Effector memory CD4-positive, alpha-beta T cell (primary cell): Measurements from ENCODE around the gene AKAP13.

Experiments used
- DNase-seq, 3 donors: peaks; one replicate each; pipeline ENCODE4 v3.0.0-alpha.2; 2020
- H3K27ac ChIP-seq: 2 replicates; pipeline ENCODE4 v1.7.0; 2013; ENCODE audit warnings: mild to moderate bottlenecking, low read length, moderate library complexity; ENCODE audit not compliant: insufficient read depth, poor library complexity, severe bottlenecking
- H3K27me3 ChIP-seq: replicated peaks from 2 replicates; pipeline ENCODE4 v1.7.0; 2013; ENCODE audit warnings: mild to moderate bottlenecking, low read length; ENCODE audit not compliant: insufficient read depth, control insufficient read depth, poor library complexity, severe bottlenecking
- H3K36me3 ChIP-seq: 2 replicates; pipeline ENCODE4 v1.7.0; 2013; ENCODE audit warnings: mild to moderate bottlenecking, low read length, moderate library complexity; ENCODE audit not compliant: control insufficient read depth, insufficient read depth
- H3K4me1 ChIP-seq: 2 replicates; pipeline ENCODE4 v1.7.0; 2013; ENCODE audit warnings: low read length, mild to moderate bottlenecking; ENCODE audit not compliant: control insufficient read depth, insufficient read depth, poor library complexity, severe bottlenecking
- H3K4me3 ChIP-seq: 2 replicates; pipeline ENCODE4 v1.7.0; 2013; ENCODE audit warnings: low read length, low read depth, mild to moderate bottlenecking; ENCODE audit not compliant: insufficient read depth, poor library complexity, severe bottlenecking
- H3K9me3 ChIP-seq: 2 replicates; pipeline ENCODE4 v1.7.0; 2013; ENCODE audit warnings: mild to moderate bottlenecking, low read length, moderate library complexity; ENCODE audit not compliant: control insufficient read depth

The AKAP13 gene

DNA sequence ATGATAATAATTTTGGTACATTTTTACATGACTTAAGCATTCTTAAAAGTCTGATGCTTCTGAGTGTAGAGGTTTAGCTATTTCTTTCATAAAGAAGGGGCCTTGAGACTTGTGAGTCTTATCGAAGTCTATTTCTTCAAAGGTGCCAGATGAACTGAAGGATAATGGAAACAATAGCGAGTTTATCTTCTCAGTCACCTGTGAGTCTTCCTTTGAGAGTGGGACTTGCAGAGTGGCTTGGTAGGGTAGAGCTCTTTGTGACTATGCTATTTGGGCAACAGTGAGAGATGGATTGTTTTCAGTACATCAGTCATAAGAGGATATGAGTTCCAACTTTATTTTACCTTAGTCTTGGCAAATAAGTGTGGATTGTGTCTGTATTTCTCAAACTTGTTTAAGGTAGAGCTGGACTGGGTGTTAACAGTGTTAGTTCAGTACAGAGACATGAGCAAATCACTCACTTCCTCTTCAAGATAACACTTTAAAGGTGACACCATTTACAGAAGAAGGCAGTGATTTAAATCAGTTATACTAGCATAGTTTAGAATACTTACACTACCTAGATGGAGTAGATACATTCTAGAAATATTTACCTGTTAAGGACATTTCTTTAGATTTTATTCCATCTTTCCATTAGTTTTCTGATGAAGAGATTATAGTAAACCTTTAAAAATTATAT lies 3.2 kb downstream of the AKAP13 start:
- no peak overlapping the region for H3K4me3 ChIP-seq
- H3K4me1 ChIP-seq: peaks cover 13% of the 10 kb centered on the region
- H3K27ac ChIP-seq: no peak overlapping the region
- H3K27me3 ChIP-seq: no peaks in the 10 kb centered on the region
- H3K9me3 ChIP-seq: no peaks in the 10 kb centered on the region
- DNase-seq: no peak
- no peaks in the 10 kb centered on the region for H3K36me3 ChIP-seq

DNA sequence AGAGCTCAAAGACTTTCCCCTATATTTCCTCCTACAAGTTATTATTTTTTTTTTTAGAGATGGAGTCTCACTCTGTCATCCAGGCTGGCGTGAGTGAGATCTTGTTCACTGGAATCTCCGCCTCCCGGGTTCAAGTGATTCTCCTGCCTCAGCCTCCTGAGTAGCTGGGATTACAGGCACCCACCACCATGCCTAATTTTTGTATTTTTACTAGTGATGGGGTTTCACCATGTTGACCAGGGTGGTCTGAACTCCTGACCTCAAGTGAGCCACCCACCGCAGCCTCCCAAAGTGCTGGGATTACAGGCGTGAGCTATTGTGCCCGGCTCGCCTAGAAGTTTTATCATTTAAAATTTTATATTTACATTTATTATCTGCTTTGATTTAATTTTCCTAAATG lies 5.9 kb downstream of the AKAP13 start:
- H3K27ac ChIP-seq: no peak overlapping the region
- no peaks in the 10 kb centered on the region for H3K27me3 ChIP-seq
- no peak overlapping the region for H3K4me3 ChIP-seq
- no peak for DNase-seq
- peaks cover 9% of the 10 kb centered on the region for H3K4me1 ChIP-seq
- H3K36me3 ChIP-seq: no peaks in the 10 kb centered on the region
- no peaks in the 10 kb centered on the region for H3K9me3 ChIP-seq

DNA sequence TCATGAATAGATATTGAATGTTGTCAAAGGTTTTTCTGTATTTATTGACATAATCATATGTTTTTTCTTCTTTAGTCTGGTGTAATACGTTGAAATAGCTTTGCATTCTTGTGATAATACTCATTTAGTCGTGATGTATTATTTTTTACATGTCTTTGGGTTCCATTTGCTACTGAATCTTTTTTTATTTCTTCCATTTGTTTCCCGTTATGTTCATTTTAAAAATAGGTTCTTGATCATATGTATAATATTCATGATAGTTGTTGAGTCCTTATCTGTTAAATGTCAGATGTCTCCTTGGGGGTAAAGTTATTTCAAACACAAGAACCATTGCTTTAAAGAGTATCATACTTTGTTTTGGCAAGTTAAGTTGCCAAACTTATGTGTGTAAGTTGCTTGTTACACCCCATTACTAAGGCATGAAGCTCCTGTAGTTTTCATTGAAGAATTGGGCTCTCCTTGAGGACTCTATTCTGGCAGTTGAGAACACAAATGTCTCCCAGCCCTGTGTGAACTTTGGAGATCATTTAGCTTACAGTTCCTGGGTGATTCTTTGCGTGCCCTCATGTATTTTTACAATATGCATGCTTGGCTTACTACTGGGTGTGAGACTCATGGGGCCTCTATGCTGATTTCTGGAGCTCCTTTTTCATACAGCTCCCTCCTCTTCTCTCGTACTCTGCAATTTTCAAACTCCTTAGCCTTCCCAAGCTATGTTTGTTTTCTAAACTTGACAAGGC lies 8.3 kb downstream of the AKAP13 start:
- Histone ChIP-seq H3K4me1 (peaks cover 3% of the 10 kb centered on the region), H3K27ac (no peak overlapping the region)

GRCh38 chr15:85389306-85389650 lies 8.9 kb downstream of the AKAP13 start:
- H3K27ac ChIP-seq: no peak overlapping the region
- H3K36me3 ChIP-seq: no peaks in the 10 kb centered on the region
- no peaks in the 10 kb centered on the region for H3K27me3 ChIP-seq
- no peak overlapping the region for H3K4me3 ChIP-seq
- peaks cover 3% of the 10 kb centered on the region for H3K4me1 ChIP-seq
- DNase-seq: no peak
- no peaks in the 10 kb centered on the region for H3K9me3 ChIP-seq

More for the DNA sequence above, 8.3 kb downstream of the AKAP13 start:
- DNase-seq: no peak
- no peaks in the 10 kb centered on the region for H3K36me3 ChIP-seq
- H3K9me3 ChIP-seq: no peaks in the 10 kb centered on the region
- no peak overlapping the region for H3K4me3 ChIP-seq
- H3K27me3 ChIP-seq: no peaks in the 10 kb centered on the region

GRCh38 chr15:85389772-85390171 lies 9.4 kb downstream of the AKAP13 start:
- no peaks in the 10 kb centered on the region for H3K9me3 ChIP-seq
- H3K36me3 ChIP-seq: no peaks in the 10 kb centered on the region
- no peak for DNase-seq
- H3K4me1 ChIP-seq: peaks cover 3% of the 10 kb centered on the region
- H3K4me3 ChIP-seq: no peak overlapping the region
- no peak overlapping the region for H3K27ac ChIP-seq
- no peaks in the 10 kb centered on the region for H3K27me3 ChIP-seq

DNA sequence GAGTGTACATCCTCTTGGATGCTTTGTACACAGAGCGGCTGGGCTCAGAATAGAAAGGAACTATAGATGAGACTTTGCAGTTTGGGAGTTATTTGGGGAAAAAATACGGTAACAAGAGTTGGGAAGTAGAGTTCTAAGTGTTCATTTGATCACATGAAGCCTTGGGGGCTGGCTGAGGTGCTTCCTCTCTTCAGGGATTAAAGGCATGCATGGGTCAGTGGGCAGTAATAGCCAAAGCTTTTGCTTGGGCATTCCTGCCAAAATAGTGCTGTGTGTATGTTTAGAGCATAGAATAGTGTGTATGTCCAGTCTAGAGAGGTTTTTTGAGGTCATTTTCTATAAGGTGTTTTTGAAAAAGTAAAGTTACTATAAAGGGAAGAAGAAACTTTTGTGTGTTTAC lies 12.8 kb downstream of the AKAP13 start:
- DNase-seq: no peak
- Histone ChIP-seq H3K4me1 (peaks cover 3% of the 10 kb centered on the region), H3K27me3 (no peaks in the 10 kb centered on the region), H3K27ac (no peak overlapping the region), H3K36me3 (no peaks in the 10 kb centered on the region), H3K4me3 (no peak overlapping the region), H3K9me3 (no peaks in the 10 kb centered on the region)

DNA sequence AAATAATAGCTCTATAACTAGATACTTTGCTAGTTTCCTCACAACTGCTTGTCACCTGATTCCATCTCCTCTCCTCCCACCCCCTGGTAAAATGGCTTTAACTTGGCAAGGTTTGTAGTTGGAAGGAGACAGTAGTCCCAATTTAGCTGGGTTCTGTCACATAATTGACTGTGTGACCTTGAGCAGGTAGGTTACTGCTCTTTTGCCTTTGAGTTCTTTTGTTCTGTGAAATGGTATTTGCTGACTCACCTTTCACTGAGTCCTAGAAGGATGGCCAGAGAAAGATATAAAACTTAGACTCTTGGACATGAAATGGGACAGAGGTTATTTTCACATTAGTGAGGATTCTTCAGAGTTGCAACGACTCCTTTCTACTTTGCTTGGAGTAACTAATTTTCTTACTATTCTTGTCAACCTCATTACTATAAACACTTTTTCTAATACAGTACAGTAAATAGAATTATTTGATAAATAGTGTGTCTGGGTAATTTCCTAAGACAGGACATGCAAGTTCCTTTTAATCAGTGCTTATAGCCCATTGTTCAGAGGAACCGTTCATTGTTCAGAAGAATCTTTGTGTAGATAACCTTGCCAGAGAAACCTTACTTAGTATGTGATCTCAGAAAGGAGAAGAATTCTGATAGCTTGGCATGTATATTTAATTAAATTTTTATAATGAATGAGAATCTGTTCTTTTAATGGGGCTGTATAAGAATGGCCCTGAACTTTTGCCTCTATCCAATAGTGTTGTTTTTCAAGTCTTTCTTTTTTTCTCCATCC lies 14.3 kb downstream of the AKAP13 start:
- peaks cover 3% of the 10 kb centered on the region for H3K4me1 ChIP-seq

DNA sequence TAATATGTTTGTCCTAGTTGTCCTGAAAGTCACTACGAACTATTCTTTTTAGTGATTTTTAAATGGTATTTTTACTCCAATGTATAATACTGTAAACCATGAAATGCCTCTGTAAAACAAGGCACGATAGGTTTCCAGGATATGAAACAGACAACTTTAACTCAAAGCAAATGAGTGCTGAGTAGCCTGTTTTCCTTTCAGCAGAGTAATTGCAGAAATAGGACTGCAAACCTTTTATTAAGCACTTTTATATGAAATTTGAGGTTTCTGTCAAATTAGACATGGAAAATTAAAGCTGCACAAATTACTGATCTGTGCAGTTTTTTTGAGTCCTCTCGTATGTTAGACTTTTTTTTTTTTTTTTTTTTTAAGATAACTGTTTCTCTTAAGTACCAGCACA lies 16.2 kb downstream of the AKAP13 start:
- Histone ChIP-seq H3K36me3 (no peaks in the 10 kb centered on the region), H3K27ac (no peak overlapping the region), H3K4me1 (peaks cover 9% of the 10 kb centered on the region), H3K9me3 (no peaks in the 10 kb centered on the region), H3K27me3 (no peaks in the 10 kb centered on the region), H3K4me3 (no peak overlapping the region)
- no peak for DNase-seq

More for the DNA sequence above, 14.3 kb downstream of the AKAP13 start:
- no peaks in the 10 kb centered on the region for H3K27me3 ChIP-seq
- H3K27ac ChIP-seq: no peak overlapping the region
- no peaks in the 10 kb centered on the region for H3K9me3 ChIP-seq
- H3K4me3 ChIP-seq: no peak overlapping the region
- DNase-seq: no peak
- no peaks in the 10 kb centered on the region for H3K36me3 ChIP-seq

- H3K4me3 ChIP-seq: no peak overlapping the region
- no peaks in the 10 kb centered on the region for H3K9me3 ChIP-seq
- no peak overlapping the region for H3K27ac ChIP-seq
- no peaks in the 10 kb centered on the region for H3K27me3 ChIP-seq
- H3K4me1 ChIP-seq: peaks cover 11% of the 10 kb centered on the region
- no peaks in the 10 kb centered on the region for H3K36me3 ChIP-seq
- no peak for DNase-seq
Observed at GRCh38 chr15:85397151-85397550, 16.7 kb downstream of the AKAP13 start.

- Histone ChIP-seq H3K27me3 (no peaks in the 10 kb centered on the region), H3K4me3 (no peak overlapping the region), H3K36me3 (no peaks in the 10 kb centered on the region), H3K9me3 (no peaks in the 10 kb centered on the region), H3K27ac (no peak overlapping the region), H3K4me1 (peaks cover 12% of the 10 kb centered on the region)
- DNase-seq: no peak
Observed at GRCh38 chr15:85397926-85398325, 17.5 kb downstream of the AKAP13 start.
